Caco-2 (cell line): ENCODE data around the gene ARHGEF6. TPM values are rescaled to one million over a fixed set of nuclear protein-coding genes. Genes with fewer than 3 reads are reported as not detected.

ENCODE experiments used
- BruUV-seq: library from RNA; stranded (reverse); fragments of 400-500 nt; replicated peaks from 2 replicates; lab custom pipeline; 2021; lab: Mats Ljungman, UMichigan
- CTCF ChIA-PET: fragments of 300-600 bp; sonication (Branson Sonifier 250); formaldehyde crosslinking; loops from one replicate; lab custom pipeline; 2022; ENCODE audit warnings: antibody characterized with exemption; lab: Charles Lee
- POLR2A ChIA-PET: fragments of 300-600 bp; sonication (Branson Sonifier 250); formaldehyde crosslinking; loops from one replicate; lab custom pipeline; 2022; ENCODE audit warnings: antibody characterized with exemption; lab: Charles Lee
- DNase-seq, 2 experiments: peaks; one replicate each; pipeline versions ENCODE4 v3.0.0 to v3.0.0-alpha.2; 2020 to 2022
- H3K27me3 ChIP-seq: replicated peaks from 2 replicates; pipeline ENCODE4 v1.6.0; 2011; ENCODE audit warnings: low read length; ENCODE audit not compliant: control insufficient read depth, insufficient read depth
- H3K36me3 ChIP-seq: 2 replicates; pipeline ENCODE4 v1.5.1; 2011; ENCODE audit warnings: low read length; ENCODE audit not compliant: control insufficient read depth, insufficient read depth
- H3K4me1 ChIP-seq: fragments of 250-450 bp; sonication (Bioruptor Pico); 2 replicates; pipeline ENCODE4 v1.5.1; 2020; ENCODE audit warnings: mild to moderate bottlenecking
- H3K4me3 ChIP-seq: 2 replicates; pipeline ENCODE4 v1.5.1; 2011; ENCODE audit warnings: low read depth, mild to moderate bottlenecking, control low read depth, low read length
- H3K9me3 ChIP-seq: fragments of 250-450 bp; sonication (Bioruptor Pico); 2 replicates; pipeline ENCODE4 v1.5.1; 2020; ENCODE audit warnings: mild to moderate bottlenecking, moderate library complexity
- H3K27ac Mint-ChIP-seq: one replicate; pipeline ENCODE4 v1.8.0; 2022; ENCODE audit warnings: mixed read lengths; ENCODE audit not compliant: unreplicated experiment
- H3K27me3 Mint-ChIP-seq: one replicate; pipeline ENCODE4 v1.8.0; 2022; ENCODE audit warnings: mixed read lengths; ENCODE audit not compliant: insufficient read depth, unreplicated experiment
- H3K36me3 Mint-ChIP-seq: one replicate; pipeline ENCODE4 v1.8.0; 2022; ENCODE audit warnings: mild to moderate bottlenecking, mixed read lengths; ENCODE audit not compliant: insufficient read depth, unreplicated experiment
- H3K4me1 Mint-ChIP-seq: one replicate; pipeline ENCODE4 v1.8.0; 2022; ENCODE audit warnings: low read depth, mixed read lengths; ENCODE audit not compliant: unreplicated experiment
- H3K4me3 Mint-ChIP-seq: one replicate; pipeline ENCODE4 v1.8.0; 2022; ENCODE audit warnings: mild to moderate bottlenecking, moderate library complexity, mixed read lengths; ENCODE audit not compliant: unreplicated experiment
- H3K9me3 Mint-ChIP-seq: one replicate; pipeline ENCODE4 v1.8.0; 2022; ENCODE audit warnings: mixed read lengths; ENCODE audit not compliant: unreplicated experiment
- intact Hi-C: fragments of 100-400 bp; cut with micrococcal nuclease; formaldehyde crosslinking; loops from one replicate; pipeline ENCODE4 v1.10.0; 2022; ENCODE audit not compliant: unreplicated experiment
- total RNA-seq: library from RNA; stranded (reverse); gene quantifications from 2 replicates; pipeline ENCODE4 v1.2.3, GENCODE V29; 2022
- TF ChIP-seq, protein P1 (sequence below), 2 experiments: fragments of 200-600 bp in 1 of 2; IDR thresholded peaks; 1 replicate in 1 of 2; 2 replicates in 1 of 2; pipeline versions ENCODE4 v1.5.1 to v1.8.0; 2011 to 2022; ENCODE audit warnings: antibody characterized with exemption in 1 of 2, control low read depth in 1 of 2, inconsistent platforms in 1 of 2, low read depth in 1 of 2, low read length in 1 of 2, mild to moderate bottlenecking in 1 of 2, moderate library complexity in 1 of 2; ENCODE audit not compliant: insufficient read depth in 1 of 2, severe bottlenecking in 1 of 2, unreplicated experiment in 1 of 2

Gene ARHGEF6
- total RNA-seq, 1 experiment from 2014 or later: not detected

DNA sequence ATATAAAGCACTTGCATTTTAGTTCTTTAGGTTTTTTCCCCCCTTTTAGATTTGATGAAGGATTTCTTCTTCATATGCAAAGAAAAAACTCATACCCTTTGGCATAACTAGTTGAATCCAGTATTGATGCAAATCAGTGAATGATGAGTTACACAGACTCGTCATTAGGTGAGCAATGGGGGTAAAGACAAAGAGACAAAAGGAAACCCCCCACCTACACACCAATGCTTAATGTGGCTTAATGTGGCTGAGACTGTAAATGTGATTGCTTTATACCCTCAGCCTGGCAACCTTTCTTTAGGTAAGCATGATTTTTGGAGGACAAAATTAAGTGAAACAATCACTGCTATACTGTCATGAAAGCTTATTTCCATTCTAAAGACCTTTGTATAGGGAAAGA is 93.3 kb downstream of the ARHGEF6 start:
- no peaks in the 10 kb centered on the region for H3K4me1 Mint-ChIP-seq
- H3K4me3 Mint-ChIP-seq: no peak overlapping the region
- no peaks in the 10 kb centered on the region for H3K9me3 Mint-ChIP-seq
- no peaks in the 10 kb centered on the region for H3K36me3 ChIP-seq
- CTCF ChIA-PET: no interaction called here
- H3K36me3 Mint-ChIP-seq: no peaks in the 10 kb centered on the region
- POLR2A ChIA-PET: no interaction called here
- H3K9me3 ChIP-seq: no peaks in the 10 kb centered on the region
- H3K27me3 Mint-ChIP-seq: peaks cover 4% of the 10 kb centered on the region
- TF ChIP-seq, protein P1, sequence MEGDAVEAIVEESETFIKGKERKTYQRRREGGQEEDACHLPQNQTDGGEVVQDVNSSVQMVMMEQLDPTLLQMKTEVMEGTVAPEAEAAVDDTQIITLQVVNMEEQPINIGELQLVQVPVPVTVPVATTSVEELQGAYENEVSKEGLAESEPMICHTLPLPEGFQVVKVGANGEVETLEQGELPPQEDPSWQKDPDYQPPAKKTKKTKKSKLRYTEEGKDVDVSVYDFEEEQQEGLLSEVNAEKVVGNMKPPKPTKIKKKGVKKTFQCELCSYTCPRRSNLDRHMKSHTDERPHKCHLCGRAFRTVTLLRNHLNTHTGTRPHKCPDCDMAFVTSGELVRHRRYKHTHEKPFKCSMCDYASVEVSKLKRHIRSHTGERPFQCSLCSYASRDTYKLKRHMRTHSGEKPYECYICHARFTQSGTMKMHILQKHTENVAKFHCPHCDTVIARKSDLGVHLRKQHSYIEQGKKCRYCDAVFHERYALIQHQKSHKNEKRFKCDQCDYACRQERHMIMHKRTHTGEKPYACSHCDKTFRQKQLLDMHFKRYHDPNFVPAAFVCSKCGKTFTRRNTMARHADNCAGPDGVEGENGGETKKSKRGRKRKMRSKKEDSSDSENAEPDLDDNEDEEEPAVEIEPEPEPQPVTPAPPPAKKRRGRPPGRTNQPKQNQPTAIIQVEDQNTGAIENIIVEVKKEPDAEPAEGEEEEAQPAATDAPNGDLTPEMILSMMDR (IDR thresholded peaks at IDR 0.05; ENCODE audit: insufficient read depth in 1 of 2, low read depth in 1 of 2, low read length in 1 of 2, severe bottlenecking in 1 of 2, unreplicated experiment in 1 of 2): no peak
- no peak for DNase-seq
- intact Hi-C loops: no loop called here
- BruUV-seq: no TSS peak
- H3K4me3 ChIP-seq: no peak overlapping the region
- no peaks in the 10 kb centered on the region for H3K4me1 ChIP-seq
- H3K27ac Mint-ChIP-seq: no peak overlapping the region
- no peaks in the 10 kb centered on the region for H3K27me3 ChIP-seq

DNA sequence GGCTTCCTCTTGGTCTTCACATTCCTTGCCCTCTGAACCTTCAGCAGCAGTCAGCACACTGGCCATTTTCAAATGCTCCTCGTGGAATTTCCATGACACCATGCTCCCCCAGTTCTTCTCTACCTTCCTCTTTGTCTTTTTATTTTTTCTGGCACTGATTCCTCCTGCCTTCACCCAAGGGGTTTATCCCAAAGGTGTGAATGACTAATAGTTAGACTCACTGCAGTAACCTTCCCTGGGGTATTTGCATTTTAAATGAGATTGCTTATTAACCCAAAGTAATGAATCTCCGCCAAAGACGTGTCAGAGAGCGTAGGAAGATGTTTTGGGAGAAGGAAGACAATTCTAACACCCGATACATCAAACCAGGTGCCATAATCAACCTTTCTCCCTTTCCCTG is 96.6 kb downstream of the ARHGEF6 start:
- DNase-seq: no peak
- intact Hi-C loops: no loop called here
- Mint-ChIP-seq H3K4me3 (no peak overlapping the region), H3K9me3 (no peaks in the 10 kb centered on the region), H3K27ac (no peak overlapping the region), H3K36me3 (no peaks in the 10 kb centered on the region), H3K4me1 (no peaks in the 10 kb centered on the region), H3K27me3 (peaks cover 4% of the 10 kb centered on the region)
- Histone ChIP-seq H3K4me1 (no peaks in the 10 kb centered on the region), H3K27me3 (no peaks in the 10 kb centered on the region), H3K36me3 (no peaks in the 10 kb centered on the region), H3K9me3 (no peaks in the 10 kb centered on the region), H3K4me3 (no peak overlapping the region)
- TF ChIP-seq, protein P1 (IDR thresholded peaks at IDR 0.05; ENCODE audit: insufficient read depth in 1 of 2, low read depth in 1 of 2, low read length in 1 of 2, severe bottlenecking in 1 of 2, unreplicated experiment in 1 of 2): no peak
- ChIA-PET POLR2A (no interaction called here), CTCF (no interaction called here)
- no TSS peak for BruUV-seq

DNA sequence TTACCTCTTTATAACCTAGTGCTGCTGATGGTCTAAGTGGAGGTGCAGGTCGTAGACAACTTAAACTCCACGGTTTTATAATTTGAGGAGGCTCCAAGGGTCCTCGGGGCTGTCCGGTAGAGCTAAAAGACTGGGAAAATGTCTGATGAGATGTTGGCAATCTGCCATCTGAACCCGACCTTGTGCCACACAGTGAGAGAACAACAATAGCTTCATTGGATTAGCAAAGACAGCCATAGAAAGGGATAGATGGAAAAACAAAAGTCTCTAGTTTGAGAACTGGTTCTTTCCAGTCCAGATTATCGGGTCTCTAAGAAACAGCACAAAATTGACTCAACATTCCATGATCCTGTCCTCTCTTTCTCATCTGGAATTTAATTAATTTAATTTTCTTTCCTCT is 101.2 kb downstream of the ARHGEF6 start:
- Mint-ChIP-seq H3K4me3 (no peak overlapping the region), H3K4me1 (no peaks in the 10 kb centered on the region), H3K9me3 (no peaks in the 10 kb centered on the region), H3K27ac (no peak overlapping the region), H3K36me3 (no peaks in the 10 kb centered on the region), H3K27me3 (peaks cover 2% of the 10 kb centered on the region)
- no peaks in the 10 kb centered on the region for H3K27me3 ChIP-seq
- no peak overlapping the region for H3K4me3 ChIP-seq
- POLR2A ChIA-PET: no interaction called here
- TF ChIP-seq, protein P1 (IDR thresholded peaks at IDR 0.05; ENCODE audit: insufficient read depth in 1 of 2, low read depth in 1 of 2, low read length in 1 of 2, severe bottlenecking in 1 of 2, unreplicated experiment in 1 of 2): no peak
- no peaks in the 10 kb centered on the region for H3K36me3 ChIP-seq
- intact Hi-C loops: no loop called here
- H3K9me3 ChIP-seq: no peaks in the 10 kb centered on the region
- no peaks in the 10 kb centered on the region for H3K4me1 ChIP-seq
- CTCF ChIA-PET: no interaction called here
- BruUV-seq: no TSS peak
- no peak for DNase-seq
